Measurements from ENCODE around the gene KLHL13.

DNA sequence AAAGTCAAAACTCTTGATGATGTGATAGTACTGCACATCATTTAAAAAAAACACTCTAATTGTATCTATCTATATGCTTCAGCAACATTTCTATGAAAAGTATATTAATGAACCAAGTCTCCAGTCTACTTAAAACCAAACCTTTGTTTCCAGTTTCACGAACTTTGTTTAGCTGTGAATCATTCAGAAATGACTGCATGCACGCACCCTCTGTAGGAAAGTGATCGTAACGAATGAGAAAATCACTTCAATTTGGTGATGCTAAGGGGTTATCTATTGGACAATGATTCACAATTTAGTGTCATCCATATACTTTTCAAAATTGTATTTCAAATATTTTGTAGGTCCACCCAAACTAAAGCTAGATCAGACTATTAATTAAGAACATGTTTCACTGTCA is 157.6 kb downstream of the KLHL13 start:
- TF ChIP-seq, protein P1, sequence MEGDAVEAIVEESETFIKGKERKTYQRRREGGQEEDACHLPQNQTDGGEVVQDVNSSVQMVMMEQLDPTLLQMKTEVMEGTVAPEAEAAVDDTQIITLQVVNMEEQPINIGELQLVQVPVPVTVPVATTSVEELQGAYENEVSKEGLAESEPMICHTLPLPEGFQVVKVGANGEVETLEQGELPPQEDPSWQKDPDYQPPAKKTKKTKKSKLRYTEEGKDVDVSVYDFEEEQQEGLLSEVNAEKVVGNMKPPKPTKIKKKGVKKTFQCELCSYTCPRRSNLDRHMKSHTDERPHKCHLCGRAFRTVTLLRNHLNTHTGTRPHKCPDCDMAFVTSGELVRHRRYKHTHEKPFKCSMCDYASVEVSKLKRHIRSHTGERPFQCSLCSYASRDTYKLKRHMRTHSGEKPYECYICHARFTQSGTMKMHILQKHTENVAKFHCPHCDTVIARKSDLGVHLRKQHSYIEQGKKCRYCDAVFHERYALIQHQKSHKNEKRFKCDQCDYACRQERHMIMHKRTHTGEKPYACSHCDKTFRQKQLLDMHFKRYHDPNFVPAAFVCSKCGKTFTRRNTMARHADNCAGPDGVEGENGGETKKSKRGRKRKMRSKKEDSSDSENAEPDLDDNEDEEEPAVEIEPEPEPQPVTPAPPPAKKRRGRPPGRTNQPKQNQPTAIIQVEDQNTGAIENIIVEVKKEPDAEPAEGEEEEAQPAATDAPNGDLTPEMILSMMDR (IDR thresholded peaks at IDR 0.05): no peak
- no peak for TF ChIP-seq POLR2AphosphoS5 (IDR thresholded peaks at IDR 0.05)

Data from gastroesophageal sphincter (tissue), 3 donors.